HG03066 (cell line): Measurements from ENCODE around the gene GPR12.

ENCODE experiments used
- ATAC-seq: cut with Tn5 transposase; IDR thresholded peaks from one replicate; pipeline ENCODE4 v1.9.1; 2021; ENCODE audit warnings: low read depth; ENCODE audit not compliant: unreplicated experiment

The GPR12 gene

GRCh38 chr13:26759907-26760831, at the start of gene GPR12:
TSS of gene GPR12 (minus strand) at chr13:26760786. CDS start at chr13:26759827, 959 bp downstream.
- ATAC-seq: no peak

- ATAC-seq: no peak
These were observed 49.5 kb upstream of the GPR12 start for GRCh38 chr13:26810095-26810494.

- no peak for ATAC-seq
These were observed 46.3 kb upstream of the GPR12 start for GRCh38 chr13:26806891-26807290.

- no peak for ATAC-seq
These were observed 27.4 kb upstream of the GPR12 start for GRCh38 chr13:26787961-26788360.

- ATAC-seq: no peak
These were observed 26.2 kb upstream of the GPR12 start for GRCh38 chr13:26786651-26787295.

- ATAC-seq: no peak
These were observed 25.4 kb upstream of the GPR12 start for GRCh38 chr13:26785838-26786630.

- ATAC-seq: no peak
These were observed 24.4 kb upstream of the GPR12 start for GRCh38 chr13:26784704-26785639.

GRCh38 chr13:26780411-26780810, 19.8 kb upstream of the GPR12 start:
- no peak for ATAC-seq

- ATAC-seq: no peak
These were observed 18.7 kb upstream of the GPR12 start for GRCh38 chr13:26779321-26779720.

- ATAC-seq: no peak
These were observed 11.9 kb upstream of the GPR12 start for GRCh38 chr13:26772531-26772930.

GRCh38 chr13:26771796-26772195, 11.2 kb upstream of the GPR12 start:
- ATAC-seq: no peak

GRCh38 chr13:26762745-26763345, 2.3 kb upstream of the GPR12 start:
- ATAC-seq: no peak

- ATAC-seq: no peak
These were observed 421 bp upstream of the GPR12 start for GRCh38 chr13:26760832-26761582.

- no peak for ATAC-seq
These were observed 1.2 kb downstream of the GPR12 start for GRCh38 chr13:26759249-26759906.

GRCh38 chr13:26758496-26759157, 2.0 kb downstream of the GPR12 start:
- ATAC-seq: no peak

- ATAC-seq: no peak
These were observed 3.6 kb downstream of the GPR12 start for GRCh38 chr13:26756961-26757360.

GRCh38 chr13:26752671-26753070, 7.9 kb downstream of the GPR12 start:
- no peak for ATAC-seq

- ATAC-seq: no peak
These were observed 10.7 kb downstream of the GPR12 start for GRCh38 chr13:26749905-26750304.
